ENCODE results near the gene LEPROT. TPM values are rescaled to one million over a fixed set of nuclear protein-coding genes. Genes with fewer than 3 reads are reported as not detected.
A peak's percentile ranks its signal among the peaks of the same experiment; 100 is the strongest.

LEPROT gene, protein sequence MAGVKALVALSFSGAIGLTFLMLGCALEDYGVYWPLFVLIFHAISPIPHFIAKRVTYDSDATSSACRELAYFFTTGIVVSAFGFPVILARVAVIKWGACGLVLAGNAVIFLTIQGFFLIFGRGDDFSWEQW
- polyA plus RNA-seq (2013, experiment 1 of 2) = 19.3 TPM
- 18.1 TPM for polyA plus RNA-seq (2013, experiment 2 of 2)

DNA sequence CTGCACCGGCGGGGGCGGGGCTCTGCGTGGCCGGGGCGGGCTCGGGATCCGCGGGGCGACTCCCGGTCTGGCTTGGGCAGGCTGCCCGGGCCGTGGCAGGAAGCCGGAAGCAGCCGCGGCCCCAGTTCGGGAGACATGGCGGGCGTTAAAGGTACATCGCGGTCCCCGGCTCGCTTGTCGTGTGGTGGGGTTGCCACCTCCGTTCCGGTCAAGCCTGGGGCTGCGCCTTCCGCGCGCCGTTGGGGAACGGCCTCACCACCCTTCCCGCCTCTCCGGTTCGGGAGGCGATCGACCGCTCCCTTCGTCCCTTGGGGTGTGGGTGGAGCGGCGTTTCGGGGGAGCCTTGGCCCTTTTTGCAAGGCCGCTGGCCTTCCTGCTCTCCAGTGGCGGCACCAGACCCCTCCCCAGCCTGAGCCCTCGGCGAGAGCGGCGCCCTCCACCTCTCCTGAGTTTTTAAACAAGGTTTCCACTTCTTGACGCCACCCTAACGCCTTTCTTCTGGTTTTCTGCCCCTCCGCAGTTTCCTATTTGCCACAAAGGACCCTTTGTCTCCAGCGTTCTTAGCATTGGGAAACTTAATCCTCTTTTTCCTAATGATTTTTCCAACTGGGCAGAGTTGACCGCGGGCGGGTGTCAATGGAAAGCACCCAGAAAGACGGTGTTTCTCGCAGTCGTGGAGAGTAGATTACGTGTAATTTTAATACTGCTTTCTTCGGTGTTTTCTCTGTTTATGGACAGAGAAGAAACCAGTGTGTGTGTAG, at the start of gene LEPROT, which contains the start of gene LEPR:
TSS of gene LEPROT (plus strand) at position 79 of the 761 bp plus-strand sequence. CDS start at position 136, 57 bp downstream.
TSS of gene LEPR (plus strand) at position 79 of the 761 bp plus-strand sequence. CDS start 144,898 bp downstream, outside the sequence.
- Histone ChIP-seq H3K4me2 (ENCODE audit: low read length) (peak within 1 kb of the TSS; percentile 96), H3K27ac (ENCODE audit: low read depth, low read length) (peak within 1 kb of the TSS; percentile 97), H2BK5ac (ENCODE audit: low read length) (peak within 1 kb of the TSS; percentile 60), H4K5ac (ENCODE audit: low read length) (no peak within 1 kb of the TSS), H2BK15ac (replicated peaks; ENCODE audit: low read depth) (no peak within 1 kb of the TSS), H2AK5ac (ENCODE audit: low read length) (no peak within 1 kb of the TSS), H3K4me3 (ENCODE audit: low read length) (peak within 1 kb of the TSS; percentile 82), H3K36me3 (ENCODE audit: control insufficient read depth, insufficient read depth, low read length) (no peaks in the 10 kb centered on the region), H3K4me1 (ENCODE audit: control insufficient read depth, low read depth, low read length) (peaks cover 2% of the 10 kb centered on the region), H3K9ac (ENCODE audit: low read length) (peak within 1 kb of the TSS; percentile 95), H3K18ac (ENCODE audit: low read length) (peak within 1 kb of the TSS; percentile 46), H3K56ac (ENCODE audit: low read length) (peak within 1 kb of the TSS; percentile 98), H3K79me1 (ENCODE audit: low read length) (peaks cover 7% of the 10 kb centered on the region), H3K27me3 (ENCODE audit: insufficient read depth, low read length, poor library complexity) (no peaks in the 10 kb centered on the region), H3K23ac (ENCODE audit: low read length) (peak within 1 kb of the TSS; percentile 84), H4K8ac (ENCODE audit: low read depth, low read length) (no peak within 1 kb of the TSS), H2BK120ac (ENCODE audit: low read depth, low read length) (no peak within 1 kb of the TSS), H3K4ac (ENCODE audit: low read depth, low read length) (peak within 1 kb of the TSS; percentile 41), H3K79me2 (ENCODE audit: control insufficient read depth, insufficient read depth, low read length) (peaks cover 12% of the 10 kb centered on the region)
- DNase-seq = peak; percentile 79
- WGBS (ENCODE audit: extremely low coverage, insufficient coverage, low lambda C conversion rate) = no CpG with 5 or more reads among the region's 60 CpGs

DNA sequence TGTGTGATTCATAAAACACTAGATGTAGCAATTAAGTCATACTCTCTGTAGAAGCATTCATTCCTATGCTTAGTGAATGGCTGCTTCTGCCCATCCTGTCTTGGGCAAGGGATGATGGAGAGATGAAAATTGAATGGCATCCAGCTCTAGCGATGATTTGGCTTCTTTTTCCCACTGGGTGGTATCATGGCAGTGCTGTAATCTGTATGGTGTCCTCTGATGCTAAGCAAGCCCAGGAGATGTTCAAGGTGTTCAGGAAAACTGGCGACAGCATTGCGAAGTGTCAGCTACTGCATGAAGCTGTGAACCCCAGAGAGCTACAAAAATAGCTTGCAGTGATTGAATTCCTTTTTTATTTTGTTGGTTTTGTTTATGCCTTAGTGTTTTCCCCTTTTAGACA, 48.9 kb upstream of the LEPROT start:
- no peaks in the 10 kb centered on the region for H3K79me2 ChIP-seq (ENCODE audit: control insufficient read depth, insufficient read depth, low read length)
- H3K27me3 ChIP-seq (ENCODE audit: insufficient read depth, low read length, poor library complexity) = no peaks in the 10 kb centered on the region
- H4K8ac ChIP-seq (ENCODE audit: low read depth, low read length) = no peak overlapping the region
- WGBS (ENCODE audit: extremely low coverage, insufficient coverage, low lambda C conversion rate) = no CpG with 5 or more reads among the region's 3 CpGs
- H3K79me1 ChIP-seq (ENCODE audit: low read length) = no peaks in the 10 kb centered on the region
- no peaks in the 10 kb centered on the region for H3K36me3 ChIP-seq (ENCODE audit: control insufficient read depth, insufficient read depth, low read length)
- no peak overlapping the region for H3K4me2 ChIP-seq (ENCODE audit: low read length)
- no peak overlapping the region for H3K18ac ChIP-seq (ENCODE audit: low read length)
- H2BK120ac ChIP-seq (ENCODE audit: low read depth, low read length) = no peak overlapping the region
- H2BK5ac ChIP-seq (ENCODE audit: low read length) = no peak overlapping the region
- no peak overlapping the region for H3K27ac ChIP-seq (ENCODE audit: low read depth, low read length)
- H3K9ac ChIP-seq (ENCODE audit: low read length) = no peak overlapping the region
- no peak for DNase-seq
- no peak overlapping the region for H2AK5ac ChIP-seq (ENCODE audit: low read length)
- H2BK15ac ChIP-seq (replicated peaks; ENCODE audit: low read depth) = no peak overlapping the region
- no peak overlapping the region for H3K4ac ChIP-seq (ENCODE audit: low read depth, low read length)
- no peak overlapping the region for H3K56ac ChIP-seq (ENCODE audit: low read length)
- no peak overlapping the region for H4K5ac ChIP-seq (ENCODE audit: low read length)
- no peaks in the 10 kb centered on the region for H3K4me1 ChIP-seq (ENCODE audit: control insufficient read depth, low read depth, low read length)
- H3K23ac ChIP-seq (ENCODE audit: low read length) = no peak overlapping the region
- H3K4me3 ChIP-seq (ENCODE audit: low read length) = no peak overlapping the region

DNA sequence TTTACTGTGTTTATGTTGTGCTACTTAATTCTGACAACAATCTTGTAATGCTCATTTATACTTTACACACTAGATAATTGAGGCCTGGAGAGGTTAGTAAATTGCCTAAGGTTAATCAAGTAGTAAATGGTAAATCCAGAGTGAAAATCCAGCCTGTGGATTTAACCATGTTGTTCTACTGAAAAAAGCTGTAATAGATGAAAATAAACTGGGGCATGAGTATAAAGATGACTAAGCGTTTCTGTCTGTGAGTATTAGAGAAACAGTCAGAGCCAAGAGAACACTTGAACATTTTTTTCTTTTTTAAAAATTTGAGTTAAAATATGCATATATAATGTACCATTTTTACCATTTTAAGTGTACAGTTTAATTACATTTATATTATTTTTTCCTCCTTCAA, 47.9 kb upstream of the LEPROT start:
- Histone ChIP-seq H4K5ac (ENCODE audit: low read length) (no peak overlapping the region), H3K4ac (ENCODE audit: low read depth, low read length) (no peak overlapping the region), H3K56ac (ENCODE audit: low read length) (no peak overlapping the region), H2BK120ac (ENCODE audit: low read depth, low read length) (no peak overlapping the region), H4K8ac (ENCODE audit: low read depth, low read length) (no peak overlapping the region), H3K27me3 (ENCODE audit: insufficient read depth, low read length, poor library complexity) (no peaks in the 10 kb centered on the region), H3K79me1 (ENCODE audit: low read length) (no peaks in the 10 kb centered on the region), H2BK5ac (ENCODE audit: low read length) (no peak overlapping the region), H2BK15ac (replicated peaks; ENCODE audit: low read depth) (no peak overlapping the region), H3K18ac (ENCODE audit: low read length) (no peak overlapping the region), H3K9ac (ENCODE audit: low read length) (no peak overlapping the region), H2AK5ac (ENCODE audit: low read length) (no peak overlapping the region), H3K4me1 (ENCODE audit: control insufficient read depth, low read depth, low read length) (no peaks in the 10 kb centered on the region), H3K4me2 (ENCODE audit: low read length) (no peak overlapping the region), H3K27ac (ENCODE audit: low read depth, low read length) (no peak overlapping the region), H3K4me3 (ENCODE audit: low read length) (no peak overlapping the region), H3K23ac (ENCODE audit: low read length) (no peak overlapping the region), H3K36me3 (ENCODE audit: control insufficient read depth, insufficient read depth, low read length) (no peaks in the 10 kb centered on the region), H3K79me2 (ENCODE audit: control insufficient read depth, insufficient read depth, low read length) (no peaks in the 10 kb centered on the region)
- no peak for DNase-seq
- WGBS (ENCODE audit: extremely low coverage, insufficient coverage, low lambda C conversion rate) = no CpG with 5 or more reads among the region's 1 CpG

DNA sequence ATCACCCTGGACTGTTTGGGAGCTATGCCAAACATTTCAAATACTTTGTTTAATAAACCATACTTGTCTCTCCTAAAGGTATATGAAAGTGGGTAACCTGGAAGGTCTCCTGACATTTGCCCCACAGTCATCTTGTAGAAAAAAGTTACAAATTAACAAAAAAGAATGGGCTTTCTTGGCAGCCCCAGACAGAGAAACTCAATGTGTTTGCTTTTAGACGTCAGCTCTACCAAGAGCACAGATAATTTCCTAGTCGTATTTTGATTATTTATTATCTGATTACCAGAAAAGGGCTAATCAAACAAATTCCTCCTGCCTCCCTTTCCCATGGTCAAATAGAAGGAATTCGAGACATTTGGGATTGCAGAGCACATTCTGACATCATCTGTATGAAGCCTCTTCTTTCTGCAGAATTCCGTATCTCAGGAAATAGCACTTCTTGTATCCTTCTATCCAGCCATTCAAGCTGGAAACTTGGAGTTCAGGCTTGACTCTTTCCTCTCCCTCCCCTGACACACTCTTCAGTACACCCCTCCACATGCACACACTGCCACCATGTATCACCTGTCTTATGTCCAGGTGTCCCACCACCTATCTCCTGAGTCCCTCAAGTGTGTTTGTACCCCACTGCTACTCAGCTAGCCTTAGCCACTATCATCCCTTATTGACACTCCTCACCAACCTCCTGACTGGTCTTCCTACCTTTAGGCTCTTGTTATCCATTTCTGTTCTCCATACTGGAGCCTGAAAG, 42.8 kb upstream of the LEPROT start:
- H3K36me3 ChIP-seq (ENCODE audit: control insufficient read depth, insufficient read depth, low read length) = no peaks in the 10 kb centered on the region
- WGBS (ENCODE audit: extremely low coverage, insufficient coverage, low lambda C conversion rate) = no CpG with 5 or more reads among the region's 4 CpGs
- no peak overlapping the region for H3K4ac ChIP-seq (ENCODE audit: low read depth, low read length)
- H2BK5ac ChIP-seq (ENCODE audit: low read length) = no peak overlapping the region
- H3K4me3 ChIP-seq (ENCODE audit: low read length) = no peak overlapping the region
- H3K27me3 ChIP-seq (ENCODE audit: insufficient read depth, low read length, poor library complexity) = no peaks in the 10 kb centered on the region
- no peak overlapping the region for H3K23ac ChIP-seq (ENCODE audit: low read length)
- H3K4me2 ChIP-seq (ENCODE audit: low read length) = no peak overlapping the region
- H3K56ac ChIP-seq (ENCODE audit: low read length) = no peak overlapping the region
- H4K8ac ChIP-seq (ENCODE audit: low read depth, low read length) = no peak overlapping the region
- no peak overlapping the region for H4K5ac ChIP-seq (ENCODE audit: low read length)
- no peaks in the 10 kb centered on the region for H3K79me2 ChIP-seq (ENCODE audit: control insufficient read depth, insufficient read depth, low read length)
- no peak overlapping the region for H2AK5ac ChIP-seq (ENCODE audit: low read length)
- no peak overlapping the region for H3K27ac ChIP-seq (ENCODE audit: low read depth, low read length)
- H2BK15ac ChIP-seq (replicated peaks; ENCODE audit: low read depth) = no peak overlapping the region
- no peaks in the 10 kb centered on the region for H3K4me1 ChIP-seq (ENCODE audit: control insufficient read depth, low read depth, low read length)
- no peak overlapping the region for H3K9ac ChIP-seq (ENCODE audit: low read length)
- H2BK120ac ChIP-seq (ENCODE audit: low read depth, low read length) = no peak overlapping the region
- no peak overlapping the region for H3K18ac ChIP-seq (ENCODE audit: low read length)
- no peaks in the 10 kb centered on the region for H3K79me1 ChIP-seq (ENCODE audit: low read length)
- DNase-seq = no peak

DNA sequence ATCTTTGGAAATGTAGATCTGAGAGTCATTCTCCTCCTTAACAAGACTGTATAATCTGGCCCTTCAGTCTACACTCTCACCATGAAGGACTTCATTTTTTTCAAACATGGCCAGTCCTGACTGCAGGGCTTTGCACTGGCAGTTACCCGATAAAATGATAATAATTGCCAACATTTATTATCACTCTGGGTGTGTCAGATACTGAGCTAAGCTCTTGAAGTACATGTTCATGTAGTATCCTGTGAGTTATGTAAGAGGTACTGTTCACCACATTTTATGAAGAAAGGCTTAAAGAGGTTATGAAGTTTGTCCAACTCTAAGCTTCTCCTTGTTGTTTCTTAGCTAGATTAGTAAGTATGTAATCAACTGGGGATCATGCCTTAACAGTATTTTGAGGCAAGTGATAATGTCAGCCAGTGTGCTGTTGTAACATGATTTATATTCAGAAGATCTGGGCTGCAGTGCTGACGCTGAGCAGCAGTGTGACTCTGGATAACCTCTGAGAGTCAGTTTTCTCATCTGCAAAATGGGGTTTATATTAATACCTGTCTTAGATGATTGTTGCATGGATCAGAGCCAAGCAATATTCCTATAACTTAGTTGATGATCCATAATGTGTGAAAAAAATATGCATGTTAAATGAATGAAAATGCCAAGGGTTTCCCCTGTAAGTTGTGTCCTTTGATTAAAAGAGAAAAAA, 42.1 kb upstream of the LEPROT start:
- no peaks in the 10 kb centered on the region for H3K79me1 ChIP-seq (ENCODE audit: low read length)
- H3K79me2 ChIP-seq (ENCODE audit: control insufficient read depth, insufficient read depth, low read length) = no peaks in the 10 kb centered on the region
- H3K56ac ChIP-seq (ENCODE audit: low read length) = no peak overlapping the region
- no peak overlapping the region for H2BK5ac ChIP-seq (ENCODE audit: low read length)
- no peak overlapping the region for H3K4me2 ChIP-seq (ENCODE audit: low read length)
- no peak overlapping the region for H3K9ac ChIP-seq (ENCODE audit: low read length)
- H3K4me1 ChIP-seq (ENCODE audit: control insufficient read depth, low read depth, low read length) = no peaks in the 10 kb centered on the region
- H3K27ac ChIP-seq (ENCODE audit: low read depth, low read length) = no peak overlapping the region
- H2AK5ac ChIP-seq (ENCODE audit: low read length) = no peak overlapping the region
- no peak overlapping the region for H3K4me3 ChIP-seq (ENCODE audit: low read length)
- H3K36me3 ChIP-seq (ENCODE audit: control insufficient read depth, insufficient read depth, low read length) = no peaks in the 10 kb centered on the region
- H2BK120ac ChIP-seq (ENCODE audit: low read depth, low read length) = no peak overlapping the region
- H2BK15ac ChIP-seq (replicated peaks; ENCODE audit: low read depth) = no peak overlapping the region
- no peak overlapping the region for H3K4ac ChIP-seq (ENCODE audit: low read depth, low read length)
- DNase-seq = no peak
- H4K8ac ChIP-seq (ENCODE audit: low read depth, low read length) = no peak overlapping the region
- no peak overlapping the region for H3K18ac ChIP-seq (ENCODE audit: low read length)
- H4K5ac ChIP-seq (ENCODE audit: low read length) = no peak overlapping the region
- no peaks in the 10 kb centered on the region for H3K27me3 ChIP-seq (ENCODE audit: insufficient read depth, low read length, poor library complexity)
- no CpG with 5 or more reads among the region's 2 CpGs for WGBS (ENCODE audit: extremely low coverage, insufficient coverage, low lambda C conversion rate)
- no peak overlapping the region for H3K23ac ChIP-seq (ENCODE audit: low read length)

Data from mesendoderm (in vitro differentiated cells).